Neural crest cell (in vitro differentiated cells): ENCODE measurements around the gene MEGF11. TPM values are rescaled to one million over a fixed set of nuclear protein-coding genes. Genes with fewer than 3 reads are reported as not detected.

Source experiments
- DNase-seq: peaks from one replicate; pipeline ENCODE4 v3.0.0; 2021; ENCODE audit warnings: low read depth, mixed read lengths, low spot score
- H3K27ac Mint-ChIP-seq: one replicate; pipeline ENCODE4 v1.8.0; 2021; ENCODE audit warnings: mild to moderate bottlenecking, mixed read lengths; ENCODE audit not compliant: unreplicated experiment
- H3K27me3 Mint-ChIP-seq: 2 replicates; pipeline ENCODE4 v1.8.0; 2021; ENCODE audit warnings: low read depth, mild to moderate bottlenecking, mixed read lengths
- H3K36me3 Mint-ChIP-seq: 2 replicates; pipeline ENCODE4 v1.8.0; 2021; ENCODE audit warnings: low read depth, mild to moderate bottlenecking, mixed read lengths
- H3K4me1 Mint-ChIP-seq: 2 replicates; pipeline ENCODE4 v1.8.0; 2021; ENCODE audit warnings: mixed read lengths
- H3K4me3 Mint-ChIP-seq: one replicate; pipeline ENCODE4 v1.8.0; 2021; ENCODE audit warnings: mild to moderate bottlenecking, mixed read lengths
- H3K9me3 Mint-ChIP-seq: 2 replicates; pipeline ENCODE4 v1.8.0; 2021; ENCODE audit warnings: mixed read lengths
- CTCF ChIP-seq: fragments of 200-600 bp; sonication (generic); conservative IDR thresholded peaks from 2 replicates; pipeline ENCODE4 v1.5.0; 2021; ENCODE audit warnings: antibody characterized with exemption, mild to moderate bottlenecking
- total RNA-seq: library from RNA; stranded (reverse); gene quantifications from 2 replicates; pipeline ENCODE4 v1.2.1, GENCODE V29; 2021

MEGF11 gene
- total RNA-seq, 1 donor from 2014 or later: 0.49 TPM

GRCh38 chr15:65914981-65915925, 338.3 kb downstream of the MEGF11 start:
- H3K36me3 Mint-ChIP-seq: no peaks in the 10 kb centered on the region
- peak overlapping the region; percentile 35 for H3K27ac Mint-ChIP-seq
- TF ChIP-seq CTCF: no peak
- peaks cover 6% of the 10 kb centered on the region for H3K4me1 Mint-ChIP-seq
- no peak for DNase-seq
- no peak overlapping the region for H3K4me3 Mint-ChIP-seq
- no peaks in the 10 kb centered on the region for H3K9me3 Mint-ChIP-seq
- H3K27me3 Mint-ChIP-seq: no peaks in the 10 kb centered on the region

GRCh38 chr15:65914386-65914785, 339.2 kb downstream of the MEGF11 start:
- H3K4me1 Mint-ChIP-seq: peaks cover 6% of the 10 kb centered on the region
- no peaks in the 10 kb centered on the region for H3K27me3 Mint-ChIP-seq
- no peak overlapping the region for H3K27ac Mint-ChIP-seq
- no peaks in the 10 kb centered on the region for H3K9me3 Mint-ChIP-seq
- TF ChIP-seq CTCF: no peak
- no peak for DNase-seq
- H3K36me3 Mint-ChIP-seq: no peaks in the 10 kb centered on the region
- no peak overlapping the region for H3K4me3 Mint-ChIP-seq

GRCh38 chr15:65913631-65914199, 339.8 kb downstream of the MEGF11 start:
- no peaks in the 10 kb centered on the region for H3K27me3 Mint-ChIP-seq
- TF ChIP-seq CTCF: no peak
- DNase-seq: no peak
- H3K36me3 Mint-ChIP-seq: no peaks in the 10 kb centered on the region
- no peaks in the 10 kb centered on the region for H3K9me3 Mint-ChIP-seq
- no peak overlapping the region for H3K27ac Mint-ChIP-seq
- no peak overlapping the region for H3K4me3 Mint-ChIP-seq
- H3K4me1 Mint-ChIP-seq: peaks cover 6% of the 10 kb centered on the region

- DNase-seq: no peak
Measured at GRCh38 chr15:65912235-65912634, 341.3 kb downstream of the MEGF11 start.

GRCh38 chr15:65910341-65910740, 343.2 kb downstream of the MEGF11 start:
- Mint-ChIP-seq H3K27me3 (no peaks in the 10 kb centered on the region), H3K9me3 (no peaks in the 10 kb centered on the region), H3K4me1 (no peaks in the 10 kb centered on the region), H3K36me3 (no peaks in the 10 kb centered on the region), H3K4me3 (no peak overlapping the region), H3K27ac (no peak overlapping the region)
- TF ChIP-seq CTCF: no peak
- no peak for DNase-seq

More at GRCh38 chr15:65912235-65912634, 341.3 kb downstream of the MEGF11 start:
- peaks cover 6% of the 10 kb centered on the region for H3K4me1 Mint-ChIP-seq
- H3K27ac Mint-ChIP-seq: no peak overlapping the region
- H3K27me3 Mint-ChIP-seq: no peaks in the 10 kb centered on the region
- no peaks in the 10 kb centered on the region for H3K9me3 Mint-ChIP-seq
- H3K4me3 Mint-ChIP-seq: no peak overlapping the region
- no peak for TF ChIP-seq CTCF
- H3K36me3 Mint-ChIP-seq: no peaks in the 10 kb centered on the region
